ENCODE results near the gene NOL4.

DNA sequence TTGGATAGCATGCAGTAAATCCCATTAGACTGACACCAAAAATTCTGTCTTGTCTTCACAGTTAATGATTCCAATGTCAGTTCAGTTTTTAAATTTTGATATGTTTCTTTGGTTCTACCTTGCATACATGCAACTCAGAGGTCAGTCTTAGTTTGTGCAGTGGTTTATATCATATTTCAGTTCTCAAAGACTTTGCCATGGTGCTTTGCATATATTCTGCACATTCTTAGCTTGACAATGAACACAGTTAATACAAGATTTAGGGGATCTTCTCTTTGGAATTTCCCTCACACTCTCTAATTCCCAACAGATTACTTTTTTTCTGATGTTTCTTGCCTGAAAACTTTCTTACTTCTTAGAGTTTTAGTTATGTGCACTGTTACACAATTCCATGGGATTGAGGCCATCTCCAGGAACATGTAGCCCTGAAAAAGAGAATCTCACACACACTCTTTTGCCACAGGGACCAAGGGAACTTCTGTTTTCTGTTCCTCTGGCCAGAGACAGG lies 17.3 kb downstream of the NOL4 start:
- TF ChIP-seq, protein P1, sequence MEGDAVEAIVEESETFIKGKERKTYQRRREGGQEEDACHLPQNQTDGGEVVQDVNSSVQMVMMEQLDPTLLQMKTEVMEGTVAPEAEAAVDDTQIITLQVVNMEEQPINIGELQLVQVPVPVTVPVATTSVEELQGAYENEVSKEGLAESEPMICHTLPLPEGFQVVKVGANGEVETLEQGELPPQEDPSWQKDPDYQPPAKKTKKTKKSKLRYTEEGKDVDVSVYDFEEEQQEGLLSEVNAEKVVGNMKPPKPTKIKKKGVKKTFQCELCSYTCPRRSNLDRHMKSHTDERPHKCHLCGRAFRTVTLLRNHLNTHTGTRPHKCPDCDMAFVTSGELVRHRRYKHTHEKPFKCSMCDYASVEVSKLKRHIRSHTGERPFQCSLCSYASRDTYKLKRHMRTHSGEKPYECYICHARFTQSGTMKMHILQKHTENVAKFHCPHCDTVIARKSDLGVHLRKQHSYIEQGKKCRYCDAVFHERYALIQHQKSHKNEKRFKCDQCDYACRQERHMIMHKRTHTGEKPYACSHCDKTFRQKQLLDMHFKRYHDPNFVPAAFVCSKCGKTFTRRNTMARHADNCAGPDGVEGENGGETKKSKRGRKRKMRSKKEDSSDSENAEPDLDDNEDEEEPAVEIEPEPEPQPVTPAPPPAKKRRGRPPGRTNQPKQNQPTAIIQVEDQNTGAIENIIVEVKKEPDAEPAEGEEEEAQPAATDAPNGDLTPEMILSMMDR (IDR thresholded peaks at IDR 0.05), result no peak
- TF ChIP-seq POLR2AphosphoS5 (IDR thresholded peaks at IDR 0.05) (no peak), POLR2A (IDR thresholded peaks at IDR 0.05) (no peak), EP300 (IDR thresholded peaks at IDR 0.05) (no peak)

Data from gastroesophageal sphincter (tissue), 3 donors.